OCI-LY1 (cell line): ENCODE measurements around the gene LAMB3.

ENCODE experiments used
- EZH2 ChIP-seq: fragments of 200-600 bp; sonication (generic), shearing (Covaris generic); IDR thresholded peaks from 2 replicates; pipeline ENCODE4 v1.8.0; 2017; ENCODE audit warnings: borderline replicate concordance, mixed run types, mild to moderate bottlenecking, antibody characterized with exemption, low read length, moderate library complexity, mixed read lengths
- TF ChIP-seq, protein P1 (sequence below): fragments of 200-600 bp; sonication (generic), shearing (Covaris generic); IDR thresholded peaks from 2 replicates; pipeline ENCODE4 v1.5.1; 2017; ENCODE audit warnings: mild to moderate bottlenecking, antibody characterized with exemption, low read length, moderate library complexity, mixed read lengths

GRCh38 chr1:209580577-209580976, 71.6 kb downstream of the LAMB3 start:
- TF ChIP-seq, protein P1, sequence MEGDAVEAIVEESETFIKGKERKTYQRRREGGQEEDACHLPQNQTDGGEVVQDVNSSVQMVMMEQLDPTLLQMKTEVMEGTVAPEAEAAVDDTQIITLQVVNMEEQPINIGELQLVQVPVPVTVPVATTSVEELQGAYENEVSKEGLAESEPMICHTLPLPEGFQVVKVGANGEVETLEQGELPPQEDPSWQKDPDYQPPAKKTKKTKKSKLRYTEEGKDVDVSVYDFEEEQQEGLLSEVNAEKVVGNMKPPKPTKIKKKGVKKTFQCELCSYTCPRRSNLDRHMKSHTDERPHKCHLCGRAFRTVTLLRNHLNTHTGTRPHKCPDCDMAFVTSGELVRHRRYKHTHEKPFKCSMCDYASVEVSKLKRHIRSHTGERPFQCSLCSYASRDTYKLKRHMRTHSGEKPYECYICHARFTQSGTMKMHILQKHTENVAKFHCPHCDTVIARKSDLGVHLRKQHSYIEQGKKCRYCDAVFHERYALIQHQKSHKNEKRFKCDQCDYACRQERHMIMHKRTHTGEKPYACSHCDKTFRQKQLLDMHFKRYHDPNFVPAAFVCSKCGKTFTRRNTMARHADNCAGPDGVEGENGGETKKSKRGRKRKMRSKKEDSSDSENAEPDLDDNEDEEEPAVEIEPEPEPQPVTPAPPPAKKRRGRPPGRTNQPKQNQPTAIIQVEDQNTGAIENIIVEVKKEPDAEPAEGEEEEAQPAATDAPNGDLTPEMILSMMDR: no peak
- no peak for TF ChIP-seq EZH2
